CD14-positive monocyte (primary cell): ENCODE results near the gene IL12A. TPM values are rescaled to one million over a fixed set of nuclear protein-coding genes. Genes with fewer than 3 reads are reported as not detected.
A peak's percentile ranks its signal among the peaks of the same experiment; 100 is the strongest.

Experiments used
- DNase-seq, 3 donors: peaks; one replicate each; pipeline ENCODE4 v3.0.0-alpha.2; 2011 to 2022
- H2AFZ ChIP-seq: 2 replicates; pipeline ENCODE4 v1.6.0; 2012; ENCODE audit warnings: mild to moderate bottlenecking, low read depth, low read length, inconsistent platforms; ENCODE audit not compliant: insufficient read depth, poor library complexity, severe bottlenecking
- H3K27ac ChIP-seq, 2 donors: 1 replicate in 1 of 2; 2 replicates in 1 of 2; pipeline ENCODE4 v1.5.1; 2012 to 2013; ENCODE audit warnings: low read length in 2 of 2, control low read depth in 1 of 2, inconsistent platforms in 1 of 2, low read depth in 1 of 2, mild to moderate bottlenecking in 1 of 2
- H3K27me3 ChIP-seq, 2 donors: one replicate each; pipeline versions ENCODE4 v1.6.0 to v1.6.1; 2011 to 2013; ENCODE audit warnings: low read length in 2 of 2; ENCODE audit not compliant: control insufficient read depth in 2 of 2, insufficient read depth in 2 of 2
- H3K36me3 ChIP-seq, 2 donors: replicated peaks in 1 of 2; 1 replicate in 1 of 2; 2 replicates in 1 of 2; pipeline versions ENCODE4 v1.5.1 to v1.6.1; 2012 to 2013; ENCODE audit warnings: low read length in 2 of 2, control low read depth in 1 of 2, inconsistent platforms in 1 of 2, mild to moderate bottlenecking in 1 of 2; ENCODE audit not compliant: insufficient read depth in 2 of 2, control insufficient read depth in 1 of 2
- H3K4me1 ChIP-seq, 2 donors: 1 replicate in 1 of 2; 2 replicates in 1 of 2; pipeline versions ENCODE4 v1.5.1 to v1.6.1; 2012 to 2013; ENCODE audit warnings: low read length in 2 of 2, control low read depth in 1 of 2, inconsistent platforms in 1 of 2, mild to moderate bottlenecking in 1 of 2, moderate library complexity in 1 of 2; ENCODE audit not compliant: insufficient read depth in 2 of 2, control insufficient read depth in 1 of 2
- H3K4me2 ChIP-seq: replicated peaks from 2 replicates; pipeline ENCODE3; 2012; ENCODE audit warnings: low read length, moderate library complexity, mild to moderate bottlenecking; ENCODE audit not compliant: poor library complexity, severe bottlenecking; ENCODE audit errors: extremely low read depth
- H3K4me3 ChIP-seq, 3 experiments: fragments of 200-600 bp in 1 of 3; sonication (generic) in 1 of 3; replicated peaks in 1 of 3; 1 replicate in 2 of 3; 2 replicates in 1 of 3; pipeline ENCODE4 v1.5.1; 2011 to 2013; ENCODE audit warnings: low read length in 3 of 3, mild to moderate bottlenecking in 3 of 3, control low read depth in 2 of 3, low read depth in 2 of 3, inconsistent platforms in 1 of 3, moderate library complexity in 1 of 3
- H3K79me2 ChIP-seq: 2 replicates; pipeline ENCODE4 v1.6.0; 2012; ENCODE audit warnings: mild to moderate bottlenecking, control low read depth, inconsistent platforms, low read length, moderate library complexity; ENCODE audit not compliant: insufficient read depth
- H3K9ac ChIP-seq: 2 replicates; pipeline ENCODE4 v1.6.0; 2017; ENCODE audit warnings: low read length, mild to moderate bottlenecking; ENCODE audit not compliant: insufficient read depth, poor library complexity, severe bottlenecking
- H3K9me3 ChIP-seq, 2 donors: replicated peaks in 1 of 2; 1 replicate in 1 of 2; 2 replicates in 1 of 2; pipeline versions ENCODE4 v1.5.1 to v1.6.1; 2012 to 2013; ENCODE audit warnings: low read length in 2 of 2, control low read depth in 1 of 2; ENCODE audit not compliant: control insufficient read depth in 1 of 2, insufficient read depth in 1 of 2
- H4K20me1 ChIP-seq: 2 replicates; pipeline ENCODE4 v1.6.0; 2012; ENCODE audit warnings: mild to moderate bottlenecking, low read length, control low read depth, moderate library complexity; ENCODE audit not compliant: insufficient read depth
- H3K27ac Mint-ChIP-seq, 7 donors: one replicate each; pipeline ENCODE4 v1.8.0; 2020; ENCODE audit warnings: mild to moderate bottlenecking in 7 of 7, mixed read lengths in 7 of 7, moderate library complexity in 6 of 7, inconsistent platforms in 2 of 7
- H3K27me3 Mint-ChIP-seq, 3 donors: one replicate each; pipeline ENCODE4 v1.8.0; 2021 to 2022; ENCODE audit warnings: low read depth in 3 of 3, mild to moderate bottlenecking in 3 of 3, mixed read lengths in 3 of 3, moderate library complexity in 3 of 3, inconsistent platforms in 1 of 3
- H3K36me3 Mint-ChIP-seq, 2 donors: one replicate each; pipeline ENCODE4 v1.8.0; 2020; ENCODE audit warnings: mixed read lengths in 2 of 2, inconsistent platforms in 1 of 2, mild to moderate bottlenecking in 1 of 2
- H3K4me1 Mint-ChIP-seq: one replicate; pipeline ENCODE4 v1.8.0; 2020; ENCODE audit warnings: mild to moderate bottlenecking, mixed read lengths
- H3K4me3 Mint-ChIP-seq, 2 donors: one replicate each; pipeline ENCODE4 v1.8.0; 2020; ENCODE audit warnings: mild to moderate bottlenecking in 2 of 2, mixed read lengths in 2 of 2, moderate library complexity in 1 of 2
- H3K9me3 Mint-ChIP-seq, 7 donors: one replicate each; pipeline ENCODE4 v1.8.0; 2020 to 2022; ENCODE audit warnings: mixed read lengths in 7 of 7, mild to moderate bottlenecking in 6 of 7, moderate library complexity in 6 of 7, inconsistent platforms in 2 of 7
- WGBS: methylation state at CpG from one replicate; pipeline ENCODE4 v1.1.5; 2013; ENCODE audit warnings: missing lambda C conversion rate; ENCODE audit not compliant: insufficient coverage; 5-methylcytosine and 5-hydroxymethylcytosine counted together
- intact Hi-C, 2 donors: fragments of 100-400 bp; cut with micrococcal nuclease; formaldehyde crosslinking; loops; one replicate each; pipeline versions ENCODE4 v1.15.0 to v1.15.1; 2023
- polyA plus RNA-seq, 3 donors: library from polyadenylated mRNA; depleted of rRNA in 1 of 3; unstranded in 2 of 3; stranded (reverse) in 1 of 3; fragments of 300-500 nt in 2 of 3; fragments of >200 nt in 1 of 3; fragmentation: Illumina TruSeq in 2 of 3; gene quantifications; 1 replicate in 2 of 3; 2 replicates in 1 of 3; pipeline ENCODE4 v1.2.3, GENCODE V29; 2012 to 2021
- TF ChIP-seq, protein P1 (sequence below): fragments of 200-600 bp; IDR thresholded peaks from one replicate; pipeline ENCODE4 v1.8.0; 2022; ENCODE audit warnings: antibody characterized with exemption, mild to moderate bottlenecking

IL12A gene
- polyA plus RNA-seq, 3 donors = 0.24 to 0.67 TPM; not detected in 1

DNA sequence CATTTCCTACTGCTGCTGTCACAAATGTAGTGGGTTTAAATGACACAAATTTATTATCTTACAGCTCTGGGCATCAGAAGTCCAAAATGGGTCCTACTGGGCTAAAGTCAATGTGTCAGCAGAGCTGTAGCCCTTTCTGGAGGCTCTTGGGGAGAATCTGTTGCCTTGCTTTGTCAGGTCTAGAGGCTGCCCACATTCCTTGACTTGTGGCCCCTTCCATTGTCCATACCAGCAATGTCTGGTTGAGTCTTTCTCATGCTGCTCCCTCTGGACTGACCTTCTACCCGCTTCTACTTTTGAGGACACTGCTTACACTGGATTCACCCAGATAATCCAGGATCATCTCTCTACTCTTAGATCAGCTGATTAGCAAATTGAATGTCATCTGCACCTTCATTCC, 3.0 kb downstream of the IL12A start:
- no peaks in the 10 kb centered on the region for H3K27me3 ChIP-seq
- TF ChIP-seq, protein P1, sequence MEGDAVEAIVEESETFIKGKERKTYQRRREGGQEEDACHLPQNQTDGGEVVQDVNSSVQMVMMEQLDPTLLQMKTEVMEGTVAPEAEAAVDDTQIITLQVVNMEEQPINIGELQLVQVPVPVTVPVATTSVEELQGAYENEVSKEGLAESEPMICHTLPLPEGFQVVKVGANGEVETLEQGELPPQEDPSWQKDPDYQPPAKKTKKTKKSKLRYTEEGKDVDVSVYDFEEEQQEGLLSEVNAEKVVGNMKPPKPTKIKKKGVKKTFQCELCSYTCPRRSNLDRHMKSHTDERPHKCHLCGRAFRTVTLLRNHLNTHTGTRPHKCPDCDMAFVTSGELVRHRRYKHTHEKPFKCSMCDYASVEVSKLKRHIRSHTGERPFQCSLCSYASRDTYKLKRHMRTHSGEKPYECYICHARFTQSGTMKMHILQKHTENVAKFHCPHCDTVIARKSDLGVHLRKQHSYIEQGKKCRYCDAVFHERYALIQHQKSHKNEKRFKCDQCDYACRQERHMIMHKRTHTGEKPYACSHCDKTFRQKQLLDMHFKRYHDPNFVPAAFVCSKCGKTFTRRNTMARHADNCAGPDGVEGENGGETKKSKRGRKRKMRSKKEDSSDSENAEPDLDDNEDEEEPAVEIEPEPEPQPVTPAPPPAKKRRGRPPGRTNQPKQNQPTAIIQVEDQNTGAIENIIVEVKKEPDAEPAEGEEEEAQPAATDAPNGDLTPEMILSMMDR = no peak
- no peak for DNase-seq
- Mint-ChIP-seq H3K27ac (no peak overlapping the region), H3K9me3 (peaks cover 0 to 4% (median 1%) of the 10 kb centered on the region in 7 donors), H3K36me3 (peaks cover 2 to 5% of the 10 kb centered on the region in 2 donors), H3K4me1 (peaks cover 25% of the 10 kb centered on the region), H3K27me3 (peaks cover 6 to 11% (median 6%) of the 10 kb centered on the region in 3 donors), H3K4me3 (no peak overlapping the region)
- no peak overlapping the region for H3K4me2 ChIP-seq
- H3K4me1 ChIP-seq = peaks cover 3 to 10% of the 10 kb centered on the region in 2 donors
- no peaks in the 10 kb centered on the region for H3K9me3 ChIP-seq
- no peaks in the 10 kb centered on the region for H3K79me2 ChIP-seq
- no peaks in the 10 kb centered on the region for H3K36me3 ChIP-seq
- H3K9ac ChIP-seq = no peak overlapping the region
- WGBS = 100% methylated on average over 1 of the region's 1 CpG
- intact Hi-C loops = no loop called here
- H3K27ac ChIP-seq = no peak overlapping the region
- H3K4me3 ChIP-seq = no peak overlapping the region
- H4K20me1 ChIP-seq = no peaks in the 10 kb centered on the region
- H2AFZ ChIP-seq = no peak overlapping the region

DNA sequence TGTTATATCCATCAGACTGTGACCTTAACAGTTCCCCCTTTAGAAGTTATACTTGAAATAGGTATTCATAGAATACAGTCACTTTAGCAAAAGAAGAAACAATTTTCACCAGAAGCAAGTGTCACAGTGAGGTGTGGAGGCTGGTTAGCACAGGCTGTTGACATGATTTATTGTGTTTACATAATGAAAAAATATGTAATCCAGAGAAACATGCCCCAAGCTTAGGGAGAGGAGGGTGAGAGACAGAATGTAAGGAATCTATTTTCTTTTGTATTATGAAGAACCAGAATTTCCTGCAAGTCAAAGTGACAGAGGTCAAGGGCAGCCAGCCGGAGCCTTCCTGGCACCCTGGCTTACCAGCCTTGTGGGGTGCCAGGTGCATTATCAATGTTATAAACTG, 4.0 kb downstream of the IL12A start:
- no peaks in the 10 kb centered on the region for H3K79me2 ChIP-seq
- no peak for DNase-seq
- peaks cover 6 to 11% (median 6%) of the 10 kb centered on the region in 3 donors for H3K27me3 Mint-ChIP-seq
- H3K9me3 Mint-ChIP-seq = peaks cover 0 to 6% (median 1%) of the 10 kb centered on the region in 7 donors
- H3K27ac Mint-ChIP-seq = peak overlapping the region in 1 of 7 donors; percentile 31
- no peak overlapping the region for H2AFZ ChIP-seq
- peaks cover 2 to 5% of the 10 kb centered on the region in 2 donors for H3K36me3 Mint-ChIP-seq
- H3K4me3 ChIP-seq = no peak overlapping the region
- no CpG with 5 or more reads among the region's 1 CpG for WGBS
- H3K4me1 Mint-ChIP-seq = peaks cover 25% of the 10 kb centered on the region
- no peaks in the 10 kb centered on the region for H3K27me3 ChIP-seq
- no peaks in the 10 kb centered on the region for H3K9me3 ChIP-seq
- H3K4me3 Mint-ChIP-seq = no peak overlapping the region
- H3K4me1 ChIP-seq = peaks cover 3 to 10% of the 10 kb centered on the region in 2 donors
- no peak overlapping the region for H3K4me2 ChIP-seq
- no peak overlapping the region for H3K27ac ChIP-seq
- TF ChIP-seq, protein P1 = no peak
- H4K20me1 ChIP-seq = no peaks in the 10 kb centered on the region
- intact Hi-C loops = no loop called here
- H3K36me3 ChIP-seq = no peaks in the 10 kb centered on the region
- H3K9ac ChIP-seq = no peak overlapping the region
